Esophagus squamous epithelium (tissue), 5 donors: ENCODE results near the gene DNAJB8. TPM values are rescaled to one million over a fixed set of nuclear protein-coding genes. Genes with fewer than 3 reads are reported as not detected.
A peak's percentile ranks its signal among the peaks of the same experiment; 100 is the strongest.

Experiments
- DNase-seq: peaks from one replicate; lab custom pipeline; 2025; lab: John Stamatoyannopoulos, UW
- H3K27ac ChIP-seq, 4 donors: fragments of 200-600 bp; sonication (generic); one replicate each; pipeline ENCODE4 v1.5.1; 2016 to 2019; ENCODE audit warnings: mild to moderate bottlenecking in 1 of 4
- H3K27me3 ChIP-seq, 4 donors: fragments of 200-600 bp; sonication (generic); 1 replicate in 3 of 4; 2 replicates in 1 of 4; pipeline versions ENCODE4 v1.5.1 to v1.6.0; 2017 to 2021; ENCODE audit warnings: antibody characterized with exemption in 1 of 4
- H3K36me3 ChIP-seq, 3 donors: fragments of 200-600 bp; sonication (generic); one replicate each; pipeline ENCODE4 v1.5.1; 2016 to 2019
- H3K4me1 ChIP-seq, 3 donors: fragments of 200-600 bp; sonication (generic); one replicate each; pipeline ENCODE4 v1.5.1; 2017 to 2019
- H3K4me3 ChIP-seq, 4 donors: fragments of 200-600 bp; sonication (generic); 1 replicate in 3 of 4; 2 replicates in 1 of 4; pipeline ENCODE4 v1.5.1; 2016 to 2019; ENCODE audit warnings: mild to moderate bottlenecking in 2 of 4, moderate library complexity in 1 of 4
- H3K9me3 ChIP-seq, 3 donors: fragments of 200-600 bp; sonication (generic); one replicate each; pipeline ENCODE4 v1.5.1; 2016 to 2019
- CTCF ChIP-seq, 6 experiments: fragments of 450-650 bp in 4 of 6; fragments of 200-600 bp in 2 of 6; sonication (generic) in 2 of 6; IDR thresholded peaks; one replicate each; pipeline ENCODE4 v1.5.1; 2016 to 2019; ENCODE audit warnings: antibody characterized with exemption in 6 of 6, mild to moderate bottlenecking in 4 of 6, moderate library complexity in 4 of 6
- POLR2A ChIP-seq, 4 donors: fragments of 450-650 bp; IDR thresholded peaks; one replicate each; pipeline ENCODE4 v1.6.1; 2017; ENCODE audit warnings: antibody characterized with exemption in 4 of 4, mild to moderate bottlenecking in 4 of 4, moderate library complexity in 3 of 4
- WGBS, 2 donors: methylation state at CpG; one replicate each; pipeline ENCODE4 v1.1.5; 2018; 5-methylcytosine and 5-hydroxymethylcytosine counted together
- intact Hi-C: fragments of 100-400 bp; cut with DNase I; formaldehyde crosslinking; loops from one replicate; pipeline ENCODE4 v1.15.0; 2022
- total RNA-seq, 4 donors: library from RNA; depleted of rRNA; stranded (reverse); fragments of >200 nt; gene quantifications; one replicate each; pipeline ENCODE4 v1.1.0, GENCODE V29; 2016
- donor health status: DM: yes; HTN: yes; CAD: no.

Gene DNAJB8
- total RNA-seq, 4 donors from 2014 or later = not detected

GRCh38 chr3:128429275-128429674 is 37.4 kb downstream of the DNAJB8 start:
- DNase-seq = no peak
- H3K4me3 ChIP-seq = no peak overlapping the region
- peaks cover 7 to 91% (median 10%) of the 10 kb centered on the region in 4 donors for H3K27me3 ChIP-seq
- 91% methylated on average over 4 of the region's 15 CpGs; no CpG with 5 or more reads in 1 of the 2 donors for WGBS, 2 donors
- H3K4me1 ChIP-seq = peaks cover 8 to 24% (median 18%) of the 10 kb centered on the region in 3 donors
- intact Hi-C loops = loop anchor here (5.0 to 10.0 kb wide), 2 partner anchors 68 to 176 kb away; no protein-coding TSS in a partner anchor
- H3K9me3 ChIP-seq = no peaks in the 10 kb centered on the region
- H3K27ac ChIP-seq = no peak overlapping the region
- no peak for TF ChIP-seq CTCF (IDR thresholded peaks at IDR 0.05)
- no peak for TF ChIP-seq POLR2A (IDR thresholded peaks at IDR 0.05)
- no peaks in the 10 kb centered on the region for H3K36me3 ChIP-seq

- no peak for TF ChIP-seq POLR2A (IDR thresholded peaks at IDR 0.05)
- no peak for TF ChIP-seq CTCF (IDR thresholded peaks at IDR 0.05)
- Histone ChIP-seq H3K27ac (no peak overlapping the region), H3K4me1 (peaks cover 8 to 22% (median 18%) of the 10 kb centered on the region in 3 donors), H3K27me3 (peaks cover 7 to 79% (median 8%) of the 10 kb centered on the region in 4 donors), H3K36me3 (no peaks in the 10 kb centered on the region), H3K4me3 (no peak overlapping the region), H3K9me3 (no peaks in the 10 kb centered on the region)
- intact Hi-C loops = loop anchor here (5.0 to 10.0 kb wide), 2 partner anchors 69 to 177 kb away; no protein-coding TSS in a partner anchor
- no peak for DNase-seq
- 85 to 90% methylated on average over 12 to 13 of the region's 19 CpGs for WGBS, 2 donors
Observed at GRCh38 chr3:128427872-128428822, 38.5 kb downstream of the DNAJB8 start.

- TF ChIP-seq POLR2A (IDR thresholded peaks at IDR 0.05) = no peak
- no peak for TF ChIP-seq CTCF (IDR thresholded peaks at IDR 0.05)
- H3K27ac ChIP-seq = no peak overlapping the region
Observed at GRCh38 chr3:128427175-128427857, 39.4 kb downstream of the DNAJB8 start.

GRCh38 chr3:128426128-128426921 is 40.4 kb downstream of the DNAJB8 start:
- Histone ChIP-seq H3K4me1 (peaks cover 4 to 10% (median 7%) of the 10 kb centered on the region in 3 donors), H3K9me3 (no peaks in the 10 kb centered on the region), H3K27ac (no peak overlapping the region), H3K4me3 (peak overlapping the region in 3 of 4 donors; percentile 21 to 56 (median 28)), H3K36me3 (no peaks in the 10 kb centered on the region), H3K27me3 (peaks cover 0 to 61% (median 0%) of the 10 kb centered on the region in 4 donors)
- no peak for TF ChIP-seq POLR2A (IDR thresholded peaks at IDR 0.05)
- peak; percentile 60 to 96 (median 90) for TF ChIP-seq CTCF (IDR thresholded peaks at IDR 0.05)
- WGBS, 2 donors = 10 to 18% methylated on average over 8 to 12 of the region's 66 CpGs
- intact Hi-C loops = loop anchor here (5.0 to 10.0 kb wide), 2 partner anchors 71 to 178 kb away; no protein-coding TSS in a partner anchor
- DNase-seq = no peak

More at GRCh38 chr3:128427175-128427857, 39.4 kb downstream of the DNAJB8 start:
- DNase-seq = no peak
- intact Hi-C loops = loop anchor here (5.0 to 10.0 kb wide), 2 partner anchors 70 to 177 kb away; no protein-coding TSS in a partner anchor
- peaks cover 4 to 13% (median 10%) of the 10 kb centered on the region in 3 donors for H3K4me1 ChIP-seq
- 81 to 86% methylated on average over 7 to 12 of the region's 15 CpGs for WGBS, 2 donors
- no peak overlapping the region for H3K4me3 ChIP-seq
- no peaks in the 10 kb centered on the region for H3K36me3 ChIP-seq
- H3K9me3 ChIP-seq = no peaks in the 10 kb centered on the region
- peaks cover 2 to 71% (median 3%) of the 10 kb centered on the region in 4 donors for H3K27me3 ChIP-seq
